ENCODE results near the gene FSHR. TPM values are rescaled to one million over a fixed set of nuclear protein-coding genes. Genes with fewer than 3 reads are reported as not detected.

The FSHR gene
- total and polyA plus RNA-seq, 2 of the 8 experiments (the other 6 are each of a cell fraction or from before 2014, with no cell fraction given) = not detected

- no peak overlapping the region for H3K27ac ChIP-seq (ENCODE audit: low read depth, low read length)
- H3K36me3 ChIP-seq (ENCODE audit: control insufficient read depth in 2 of 4, insufficient read depth in 4 of 4, low read length in 3 of 4) = no peaks in the 10 kb centered on the region
- no peak overlapping the region for H4K91ac ChIP-seq (replicated peaks; ENCODE audit: insufficient read length, low read length)
- H4K20me1 ChIP-seq (replicated peaks in 1 of 2; ENCODE audit: control insufficient read depth in 1 of 2, insufficient read depth in 2 of 2, low read length in 2 of 2) = no peaks in the 10 kb centered on the region
- H3K27me3 ChIP-seq (replicated peaks in 1 of 4; ENCODE audit: control insufficient read depth in 3 of 4, extremely low read depth in 1 of 4, insufficient read depth in 3 of 4, low read length in 3 of 4) = no peaks in the 10 kb centered on the region
- no peak overlapping the region for H4K8ac ChIP-seq (ENCODE audit: extremely low read depth, insufficient read depth, low read length)
- TF ChIP-seq CHD2 (IDR thresholded peaks at IDR 0.05; ENCODE audit: low read length) (no peak), MAFK (IDR thresholded peaks at IDR 0.05; ENCODE audit: low read depth, low read length) (no peak), HDAC2 (IDR thresholded peaks at IDR 0.05; ENCODE audit: borderline replicate concordance in 1 of 2, low read depth in 2 of 2, low read length in 2 of 2) (no peak), TCF12 (IDR thresholded peaks at IDR 0.05; ENCODE audit: low read depth, low read length) (no peak), KDM4A (IDR thresholded peaks at IDR 0.05; ENCODE audit: low read depth, low read length, severe bottlenecking) (no peak), EP300 (IDR thresholded peaks at IDR 0.05; ENCODE audit: borderline replicate concordance in 1 of 2, low read depth in 2 of 2, low read length in 2 of 2) (no peak), SAP30 (IDR thresholded peaks at IDR 0.05; ENCODE audit: insufficient read depth, insufficient replicate concordance, low read length) (no peak), CHD1 (IDR thresholded peaks at IDR 0.05; ENCODE audit: low read depth, low read length) (no peak), RNF2 (IDR thresholded peaks at IDR 0.05; ENCODE audit: borderline replicate concordance, low read depth, low read length, missing control alignments, poor library complexity, severe bottlenecking) (no peak)
- TF ChIP-seq, protein P1, sequence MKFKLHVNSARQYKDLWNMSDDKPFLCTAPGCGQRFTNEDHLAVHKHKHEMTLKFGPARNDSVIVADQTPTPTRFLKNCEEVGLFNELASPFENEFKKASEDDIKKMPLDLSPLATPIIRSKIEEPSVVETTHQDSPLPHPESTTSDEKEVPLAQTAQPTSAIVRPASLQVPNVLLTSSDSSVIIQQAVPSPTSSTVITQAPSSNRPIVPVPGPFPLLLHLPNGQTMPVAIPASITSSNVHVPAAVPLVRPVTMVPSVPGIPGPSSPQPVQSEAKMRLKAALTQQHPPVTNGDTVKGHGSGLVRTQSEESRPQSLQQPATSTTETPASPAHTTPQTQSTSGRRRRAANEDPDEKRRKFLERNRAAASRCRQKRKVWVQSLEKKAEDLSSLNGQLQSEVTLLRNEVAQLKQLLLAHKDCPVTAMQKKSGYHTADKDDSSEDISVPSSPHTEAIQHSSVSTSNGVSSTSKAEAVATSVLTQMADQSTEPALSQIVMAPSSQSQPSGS (IDR thresholded peaks at IDR 0.05; ENCODE audit: low read length) = no peak
- POLR2A ChIA-PET (ENCODE audit: partially characterized antibody) = no interaction called here
- 86% methylated on average over 7 of the region's 7 CpGs; no CpG with 5 or more reads in 1 of the 2 experiments for WGBS, 2 experiments (ENCODE audit: extremely low coverage in 1 of 2, insufficient coverage in 1 of 2, insufficient read length in 1 of 2, insufficient replicate concordance in 2 of 2, low coverage in 1 of 2, low lambda C conversion rate in 2 of 2, missing lambda C conversion rate in 1 of 2)
- H2BK12ac ChIP-seq (ENCODE audit: low read depth, low read length) = no peak overlapping the region
- H2BK20ac ChIP-seq (ENCODE audit: low read length) = no peak overlapping the region
- H3K23ac ChIP-seq (ENCODE audit: insufficient read length) = no peak overlapping the region
- no peak overlapping the region for H3K18ac ChIP-seq (ENCODE audit: extremely low read depth, low read length)
- DNase-seq (ENCODE audit: low read depth in 1 of 2, low spot score in 2 of 2) = no peak
- no peak overlapping the region for H2BK120ac ChIP-seq (replicated peaks; ENCODE audit: low read depth, low read length)
- no peak for FAIRE-seq
- no peak overlapping the region for H3K9ac ChIP-seq (replicated peaks in 1 of 4; ENCODE audit: extremely low read depth in 1 of 4, low read depth in 3 of 4, low read length in 3 of 4)
- H2BK15ac ChIP-seq (ENCODE audit: low read length) = no peak overlapping the region
- H2BK5ac ChIP-seq (ENCODE audit: low read depth, low read length) = no peak overlapping the region
- H3K4ac ChIP-seq (replicated peaks; ENCODE audit: insufficient read length, low read depth, low read length) = no peak overlapping the region
- no peaks in the 10 kb centered on the region for H3K23me2 ChIP-seq (ENCODE audit: low read depth, low read length)
- H3K4me2 ChIP-seq (ENCODE audit: insufficient read depth in 1 of 2, low read depth in 2 of 2, low read length in 2 of 2) = no peak overlapping the region
- no peaks in the 10 kb centered on the region for H3K79me1 ChIP-seq (ENCODE audit: low read depth, low read length)
- peaks cover 0 to 6% (median under 1%) of the 10 kb centered on the region in 4 experiments; a peak in 2 of 7 replicates for H3K4me1 ChIP-seq (replicated peaks in 1 of 4; ENCODE audit: control insufficient read depth in 3 of 4, insufficient read depth in 4 of 4, low read length in 3 of 4)
- H3K79me2 ChIP-seq (ENCODE audit: control insufficient read depth in 1 of 2, insufficient read depth in 2 of 2, low read length in 2 of 2) = no peaks in the 10 kb centered on the region
- H3K9me3 ChIP-seq (ENCODE audit: insufficient read depth in 2 of 2, low read depth in 1 of 2, low read length in 1 of 2) = no peaks in the 10 kb centered on the region
- no peak overlapping the region for H3K4me3 ChIP-seq (ENCODE audit: extremely low read depth in 1 of 4, insufficient read depth in 2 of 4, low read depth in 3 of 4, low read length in 4 of 4)
- no peak overlapping the region for H2AK5ac ChIP-seq (ENCODE audit: low read depth, low read length)
- no peak overlapping the region; the same call in 1 of the 2 replicates for H2AFZ ChIP-seq (ENCODE audit: low read length)
- no peak overlapping the region for H3K56ac ChIP-seq (replicated peaks; ENCODE audit: insufficient read length, low read depth, low read length)
- H4K5ac ChIP-seq (ENCODE audit: insufficient read length, low read depth, low read length) = no peak overlapping the region
- H3K14ac ChIP-seq (ENCODE audit: insufficient read length) = no peak overlapping the region
- CTCF ChIA-PET (ENCODE audit: partially characterized antibody) = no interaction called here
These were observed 576 bp upstream of the FSHR start for GRCh38 chr2:49154891-49155290.
